PC-3 (cell line): ENCODE measurements around the gene AKAP9. TPM values are rescaled to one million over a fixed set of nuclear protein-coding genes. Genes with fewer than 3 reads are reported as not detected.
"Not testable (repeated sequence)": the region's sequence is repeated elsewhere in the genome, so short reads cannot be mapped to it uniquely, and the experiment has no call there.

Experiments
- ATAC-seq: fragments of 200-7000 bp; cut with Tn5 transposase; 2 replicates; pipeline ENCODE4 v1.9.1; 2020; ENCODE audit warnings: mild to moderate bottlenecking, moderate library complexity
- BruUV-seq: library from RNA; stranded (reverse); fragments of 400-500 nt; replicated peaks from 2 replicates; lab custom pipeline; 2021; lab: Mats Ljungman, UMichigan
- CTCF ChIA-PET: fragments of 300-600 bp; sonication (Branson Sonifier 250); formaldehyde crosslinking; loops from one replicate; lab custom pipeline; 2022; ENCODE audit warnings: antibody characterized with exemption; lab: Charles Lee
- POLR2A ChIA-PET: fragments of 300-600 bp; sonication (Branson Sonifier 250); formaldehyde crosslinking; loops from one replicate; lab custom pipeline; 2022; ENCODE audit warnings: antibody characterized with exemption; ENCODE audit not compliant: unreplicated experiment; lab: Charles Lee
- DNase-seq: peaks from one replicate; pipeline ENCODE4 v3.0.0-alpha.2; 2015
- H2AFZ ChIP-seq: fragments of 300-600 bp; sonication (generic); 2 replicates; pipeline ENCODE4 v1.6.0; 2016; ENCODE audit warnings: antibody characterized with exemption, low read length
- H3F3A ChIP-seq: fragments of 300-600 bp; sonication (generic); one replicate; pipeline ENCODE4 v1.6.0; 2017; ENCODE audit warnings: antibody characterized with exemption, low read length, control low read depth, mild to moderate bottlenecking; ENCODE audit not compliant: unreplicated experiment
- H3K27ac ChIP-seq: fragments of 300-600 bp; sonication (generic); 2 replicates; pipeline ENCODE4 v1.5.1; 2016; ENCODE audit warnings: mild to moderate bottlenecking, low read length
- H3K27me3 ChIP-seq: fragments of 300-600 bp; sonication (generic); 2 replicates; pipeline ENCODE4 v1.6.1; 2016; ENCODE audit warnings: low read length, mixed read lengths
- H3K36me3 ChIP-seq: fragments of 300-600 bp; sonication (generic); 2 replicates; pipeline ENCODE4 v1.6.1; 2016; ENCODE audit warnings: low read depth, mixed run types, low read length, mixed read lengths
- H3K4me1 ChIP-seq: fragments of 300-600 bp; sonication (generic); 2 replicates; pipeline ENCODE4 v1.5.1; 2016; ENCODE audit warnings: low read length; ENCODE audit not compliant: insufficient read depth
- H3K4me2 ChIP-seq: fragments of 300-600 bp; sonication (generic); 2 replicates; pipeline ENCODE4 v1.6.0; 2016; ENCODE audit warnings: low read length
- H3K4me3 ChIP-seq: fragments of 300-600 bp; sonication (generic); 2 replicates; pipeline ENCODE4 v1.5.1; 2016; ENCODE audit warnings: mild to moderate bottlenecking, low read length, mixed read lengths
- H3K79me2 ChIP-seq: fragments of 300-600 bp; sonication (generic); 2 replicates; pipeline ENCODE4 v1.6.1; 2017; ENCODE audit warnings: low read length, mixed read lengths
- H3K9ac ChIP-seq: fragments of 300-600 bp; sonication (generic); 2 replicates; pipeline ENCODE4 v1.6.0; 2016; ENCODE audit warnings: mild to moderate bottlenecking, low read length
- H3K9me2 ChIP-seq: fragments of 300-600 bp; sonication (generic); replicated peaks from 2 replicates; pipeline ENCODE4 v1.6.1; 2016; ENCODE audit warnings: mixed run types, low read length, mixed read lengths
- H3K9me3 ChIP-seq: fragments of 300-600 bp; sonication (generic); 2 replicates; pipeline ENCODE4 v1.6.1; 2016; ENCODE audit warnings: low read length, mixed read lengths
- H4K20me1 ChIP-seq: fragments of 300-600 bp; sonication (generic); 2 replicates; pipeline ENCODE4 v1.6.1; 2016; ENCODE audit warnings: low read length, mixed read lengths
- CTCF ChIP-seq: fragments of 300-600 bp; sonication (generic); conservative IDR thresholded peaks from 2 replicates; pipeline ENCODE4 v1.5.1; 2017; ENCODE audit warnings: antibody characterized with exemption, low read depth, mild to moderate bottlenecking, low read length
- EZH2 ChIP-seq: fragments of 300-600 bp; sonication (generic); IDR thresholded peaks from one replicate; pipeline ENCODE4 v1.6.1; 2017; ENCODE audit warnings: antibody characterized with exemption, mild to moderate bottlenecking, low read length; ENCODE audit not compliant: unreplicated experiment
- EZH2phosphoT487 ChIP-seq: fragments of 300-600 bp; sonication (generic); IDR thresholded peaks from 2 replicates; pipeline ENCODE4 v1.6.1; 2018; ENCODE audit warnings: mild to moderate bottlenecking, antibody characterized with exemption, low read length, borderline replicate concordance
- intact Hi-C: fragments of 100-400 bp; cut with micrococcal nuclease; formaldehyde crosslinking; loops from 2 replicates; pipeline ENCODE4 v1.9.0; 2023
- total RNA-seq: library from RNA; depleted of rRNA; stranded (reverse); fragments of >200 nt; gene quantifications from 2 replicates; pipeline ENCODE4 v1.2.3, GENCODE V29; 2014

AKAP9 gene
- total RNA-seq, 1 experiment from 2014 or later = 24.9 TPM

DNA sequence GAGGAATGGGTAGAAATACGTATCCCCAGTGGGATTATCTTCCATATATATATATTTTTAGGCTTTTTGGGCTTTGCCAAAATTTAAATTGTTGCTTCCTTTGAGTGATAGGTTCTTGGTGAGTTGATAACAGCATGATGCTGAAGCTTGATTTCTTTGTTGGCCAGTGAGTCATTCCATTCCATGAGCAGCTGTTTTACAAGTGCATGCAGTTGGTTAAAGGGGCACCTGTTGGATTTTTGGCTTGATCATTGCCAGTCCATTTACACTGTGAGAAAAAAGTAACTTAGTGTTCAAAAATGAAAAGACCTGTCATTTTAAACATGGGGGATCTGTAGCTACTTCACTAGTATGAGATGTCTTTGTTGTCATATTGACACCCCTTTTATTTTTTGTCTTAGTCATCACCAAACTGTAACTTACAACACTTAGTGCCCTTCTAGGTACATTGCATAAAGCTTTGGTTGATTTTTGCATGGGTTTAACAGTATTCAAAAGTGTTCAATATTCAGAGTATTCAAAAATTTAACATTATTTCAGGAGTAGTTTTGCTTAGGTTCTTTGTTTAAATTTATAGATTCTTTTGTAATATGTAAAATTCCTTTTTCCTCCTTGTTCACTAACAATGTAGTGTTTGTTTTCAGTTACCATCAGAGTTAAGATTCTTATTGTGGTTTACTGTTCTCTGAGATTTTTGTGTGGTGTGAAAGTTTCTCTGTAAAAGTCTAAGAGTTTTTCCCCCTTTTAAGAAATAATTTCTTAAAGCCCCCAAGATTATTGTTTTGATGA is 8.8 kb downstream of the AKAP9 start:
- DNase-seq (peak; percentile 56), ATAC-seq (peak; percentile 51)
- BruUV-seq = no TSS peak
- ChIA-PET POLR2A (no interaction called here), CTCF (interaction anchor here (0.5 to 0.6 kb wide), 2 partner anchors 9 to 40 kb away, joined by 3 to 7 read pairs; partner anchors contain the start of gene AKAP9)
- Histone ChIP-seq H3K27me3 (no peaks in the 10 kb centered on the region), H3K9me2 (no peaks in the 10 kb centered on the region), H4K20me1 (peaks cover 15% of the 10 kb centered on the region), H3F3A (peaks cover 5% of the 10 kb centered on the region), H3K4me2 (peak overlapping the region; percentile 72), H3K4me1 (peaks cover 18% of the 10 kb centered on the region), H3K27ac (peak overlapping the region; percentile 63), H3K36me3 (no peaks in the 10 kb centered on the region), H2AFZ (no peak overlapping the region), H3K4me3 (no peak overlapping the region), H3K9me3 (no peaks in the 10 kb centered on the region), H3K9ac (no peak overlapping the region), H3K79me2 (peaks cover 82% of the 10 kb centered on the region)
- intact Hi-C loops = loop anchor here (1.0 to 5.0 kb wide), 2 partner anchors 26 to 498 kb away; partner anchors contain the start of gene GATAD1
- TF ChIP-seq EZH2phosphoT487 (no peak), EZH2 (no peak), CTCF (no peak)

DNA sequence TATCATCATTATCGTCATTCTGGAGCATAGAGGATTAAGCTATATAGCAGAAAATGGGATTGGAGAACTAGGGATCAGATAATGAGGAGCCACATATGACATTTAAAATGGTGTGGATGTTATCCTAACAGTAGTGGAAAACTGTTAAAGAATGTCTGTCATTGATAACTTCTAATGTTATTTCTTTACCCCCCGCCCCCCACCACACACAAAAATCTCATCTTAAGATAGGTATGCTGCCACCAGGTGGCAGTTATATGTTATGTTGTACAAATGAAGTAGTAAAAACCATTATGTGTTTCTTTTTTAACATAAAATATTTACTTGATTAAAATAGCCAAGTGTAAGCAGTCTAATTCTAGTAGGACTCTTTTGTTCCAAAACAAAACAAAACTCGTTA is 13.0 kb downstream of the AKAP9 start:
- Histone ChIP-seq H3K9me3 (no peaks in the 10 kb centered on the region), H3K27me3 (no peaks in the 10 kb centered on the region), H3K4me2 (no peak overlapping the region), H3K36me3 (no peaks in the 10 kb centered on the region), H2AFZ (no peak overlapping the region), H3F3A (peaks cover 5% of the 10 kb centered on the region), H3K4me3 (no peak overlapping the region), H3K4me1 (peaks cover 14% of the 10 kb centered on the region), H4K20me1 (peaks cover 16% of the 10 kb centered on the region), H3K27ac (no peak overlapping the region), H3K9ac (no peak overlapping the region), H3K9me2 (no peaks in the 10 kb centered on the region), H3K79me2 (peaks cover 63% of the 10 kb centered on the region)
- ATAC-seq = no peak
- no peak for TF ChIP-seq EZH2
- peak; percentile 66 for TF ChIP-seq CTCF
- TF ChIP-seq EZH2phosphoT487 = no peak
- intact Hi-C loops = loop anchor here (1.0 to 5.0 kb wide), 3 partner anchors 55 to 494 kb away; partner anchors contain the start of gene GATAD1
- POLR2A ChIA-PET = no interaction called here
- BruUV-seq = no TSS peak
- CTCF ChIA-PET = interaction anchor here (0.7 to 1.4 kb wide), 2 partner anchors 73 to 175 kb away, joined by 3 to 6 read pairs; partner anchors contain the start of gene MTERF1
- peak; percentile 18 for DNase-seq

DNA sequence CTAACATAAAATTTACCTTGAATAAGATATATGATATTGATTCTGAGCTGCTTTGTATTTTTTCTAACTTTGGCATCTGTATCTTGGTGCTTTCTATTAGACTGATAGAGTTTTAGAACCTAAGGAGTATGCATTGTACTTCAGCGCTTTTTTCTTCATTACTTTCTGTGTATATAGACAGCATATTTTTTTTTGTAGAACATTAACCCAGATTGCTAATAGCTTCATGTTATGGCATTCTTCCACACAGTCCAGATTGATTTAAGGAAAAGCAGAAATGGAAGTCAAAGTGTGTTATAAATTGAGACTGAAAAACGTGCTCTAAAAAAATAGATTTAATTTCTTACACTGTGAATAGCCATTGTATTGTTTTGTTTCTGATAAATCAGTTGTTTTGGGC is 15.8 kb downstream of the AKAP9 start:
- DNase-seq, H3K27ac ChIP-seq, H3K36me3 ChIP-seq, H3K9me2 ChIP-seq, H2AFZ ChIP-seq, intact Hi-C loops, H3K4me3 ChIP-seq, POLR2A ChIA-PET, H3K27me3 ChIP-seq, CTCF ChIA-PET, H3K9ac ChIP-seq, H3K4me2 ChIP-seq, H4K20me1 ChIP-seq, H3K4me1 ChIP-seq, H3F3A ChIP-seq, H3K9me3 ChIP-seq, BruUV-seq, ATAC-seq: not testable (repeated sequence)
- H3K79me2 ChIP-seq = peaks cover 43% of the 10 kb centered on the region
